Prostate gland (tissue), 2 donors: ENCODE measurements around the gene USP24.

Experiments used
- CTCF ChIP-seq, 4 experiments: fragments of 200-600 bp in 2 of 4; fragments of 450-650 bp in 2 of 4; sonication (generic) in 2 of 4; IDR thresholded peaks; 1 replicate in 3 of 4; 2 replicates in 1 of 4; pipeline ENCODE4 v1.5.1; 2016 to 2019; ENCODE audit warnings: antibody characterized with exemption in 4 of 4, mild to moderate bottlenecking in 2 of 4, moderate library complexity in 2 of 4
- POLR2A ChIP-seq: fragments of 450-650 bp; IDR thresholded peaks from one replicate; pipeline ENCODE4 v1.6.1; 2016; ENCODE audit warnings: antibody characterized with exemption, mild to moderate bottlenecking

- TF ChIP-seq CTCF (IDR thresholded peaks at IDR 0.05), result peak in 1 of 4 experiments; percentile 15
- TF ChIP-seq POLR2A, result no peak
These were observed 151.0 kb downstream of the USP24 start for GRCh38 chr1:55064071-55064581.
